ENCODE data around the gene IARS1. TPM values are rescaled to one million over a fixed set of nuclear protein-coding genes. Genes with fewer than 3 reads are reported as not detected.

IARS1 gene
- total and polyA plus RNA-seq, 2 donors (not counting 3 experiments of a cell fraction or from before 2014, with no cell fraction given), result 32.8 to 132 TPM

GRCh38 chr9:92295240-92295790 is 1.8 kb upstream of the IARS1 start:
- H3K9me1 ChIP-seq (replicated peaks; ENCODE audit: control insufficient read depth, extremely low read depth, insufficient read depth, low read length), result no peaks in the 10 kb centered on the region
- no TSS peak for BruUV-seq (replicated peaks)
- H3K9me3 ChIP-seq (replicated peaks; ENCODE audit: control insufficient read depth, insufficient read depth, low read length), result no peaks in the 10 kb centered on the region
- intact Hi-C loops (cut with micrococcal nuclease), result loop anchor here (10.0 kb wide), 1 partner anchor 409 kb away; no protein-coding TSS in a partner anchor
- H4K20me1 ChIP-seq (replicated peaks; ENCODE audit: control insufficient read depth, extremely low read depth, insufficient read depth, low read length), result no peaks in the 10 kb centered on the region
- H3K36me3 ChIP-seq (ENCODE audit: control insufficient read depth in 2 of 2, extremely low read depth in 1 of 2, insufficient read depth in 2 of 2, low read length in 2 of 2), result peaks cover 6 to 11% of the 10 kb centered on the region in 2 experiments
- no peaks in the 10 kb centered on the region for H3K27me3 ChIP-seq (ENCODE audit: control insufficient read depth in 2 of 2, insufficient read depth in 2 of 2, low read length in 2 of 2)
- dilution Hi-C loops (cut with MboI; ENCODE audit: extremely low pct_ligation_motif_present, low sequenced_read_pairs), result no loop called here
- POLR2A ChIA-PET, result no interaction called here
- CTCF ChIA-PET, result no interaction called here
- H3K79me2 ChIP-seq (ENCODE audit: control insufficient read depth, insufficient read depth, low read length), result peaks cover 31% of the 10 kb centered on the region
- peaks cover 23% of the 10 kb centered on the region for H3K4me1 ChIP-seq (ENCODE audit: control insufficient read depth, extremely low read depth, insufficient read depth, low read length)
- DNase-seq (ENCODE audit: low read depth, low spot score) (no peak), FAIRE-seq (no peak)
- H3K27ac ChIP-seq (ENCODE audit: insufficient read depth, low read depth, low read length), result no peak overlapping the region
- no peak overlapping the region for H2AFZ ChIP-seq (ENCODE audit: low read depth, low read length)
- no peak overlapping the region for H3K9ac ChIP-seq (replicated peaks; ENCODE audit: extremely low read depth, insufficient read depth, low read length)
- H3K4me2 ChIP-seq (ENCODE audit: insufficient read depth, low read length), result no peak overlapping the region
- TF ChIP-seq GATA2 (IDR thresholded peaks at IDR 0.05; ENCODE audit: insufficient read depth, insufficient read length, low read depth, low read length), result no peak
- no peak for TF ChIP-seq FOS (IDR thresholded peaks at IDR 0.05; ENCODE audit: borderline replicate concordance, insufficient read depth, low read length)
- TF ChIP-seq EZH2 (IDR thresholded peaks at IDR 0.05; ENCODE audit: borderline replicate concordance, low read depth, low read length, severe bottlenecking), result no peak
- TF ChIP-seq MYC (IDR thresholded peaks at IDR 0.05; ENCODE audit: low read depth, low read length), result no peak
- TF ChIP-seq CTCF (IDR thresholded peaks at IDR 0.05; ENCODE audit: extremely low read depth in 1 of 2, insufficient read depth in 1 of 2, low read depth in 1 of 2, low read length in 2 of 2), result no peak
- TF ChIP-seq JUN (IDR thresholded peaks at IDR 0.05; ENCODE audit: borderline replicate concordance, insufficient read depth, insufficient read length, low read depth), result no peak
- no peak for TF ChIP-seq MAX (IDR thresholded peaks at IDR 0.05; ENCODE audit: insufficient read depth, insufficient read length)
- no peak for TF ChIP-seq POLR2A (IDR thresholded peaks at IDR 0.05; ENCODE audit: low read depth, low read length)
- no peak for TF ChIP-seq POLR2AphosphoS5 (IDR thresholded peaks at IDR 0.05; ENCODE audit: insufficient read depth, low read depth, low read length)
- no peak overlapping the region for H3K4me3 ChIP-seq (replicated peaks in 1 of 3; ENCODE audit: insufficient read depth in 1 of 3, low read depth in 1 of 3, low read length in 3 of 3)
